Tibial nerve (tissue), 4 donors: ENCODE data around the gene ENOPH1. TPM values are rescaled to one million over a fixed set of nuclear protein-coding genes. Genes with fewer than 3 reads are reported as not detected.

ENCODE experiments used
- DNase-seq, 2 donors: peaks; one replicate each; pipeline ENCODE4 v3.0.0-alpha.2; 2019; ENCODE audit warnings: low spot score in 2 of 2
- H3K27ac ChIP-seq, 4 donors: fragments of 200-600 bp; sonication (generic) in 3 of 4; one replicate each; pipeline ENCODE4 v1.5.1; 2017 to 2019; ENCODE audit warnings: mild to moderate bottlenecking in 1 of 4
- H3K27me3 ChIP-seq, 2 donors: fragments of 200-600 bp; sonication (generic) in 1 of 2; one replicate each; pipeline versions ENCODE4 v1.5.1 to v1.6.0; 2017 to 2019
- H3K36me3 ChIP-seq, 3 donors: fragments of 200-600 bp; sonication (generic); one replicate each; pipeline ENCODE4 v1.5.1; 2018 to 2019
- H3K4me1 ChIP-seq, 4 donors: fragments of 200-600 bp; sonication (generic) in 3 of 4; one replicate each; pipeline ENCODE4 v1.5.1; 2017 to 2019
- H3K4me3 ChIP-seq, 4 donors: fragments of 200-600 bp; sonication (generic) in 3 of 4; one replicate each; pipeline ENCODE4 v1.5.1; 2017 to 2019; ENCODE audit warnings: mild to moderate bottlenecking in 1 of 4, moderate library complexity in 1 of 4
- H3K9me3 ChIP-seq, 4 donors: fragments of 200-600 bp; sonication (generic) in 3 of 4; one replicate each; pipeline ENCODE4 v1.5.1; 2017 to 2019
- EP300 ChIP-seq, 2 donors: sonication (generic); formaldehyde crosslinking; IDR thresholded peaks; one replicate each; pipeline ENCODE4 v1.6.1; 2017; ENCODE audit warnings: antibody characterized with exemption in 2 of 2, mild to moderate bottlenecking in 1 of 2
- POLR2A ChIP-seq, 2 donors: fragments of 450-650 bp; IDR thresholded peaks; one replicate each; pipeline ENCODE4 v1.6.1; 2017; ENCODE audit warnings: antibody characterized with exemption in 2 of 2, mild to moderate bottlenecking in 2 of 2, moderate library complexity in 2 of 2
- WGBS, 2 donors: methylation state at CpG; one replicate each; pipeline ENCODE4 v1.1.5; 2018; 5-methylcytosine and 5-hydroxymethylcytosine counted together
- total RNA-seq, 4 donors: library from RNA; depleted of rRNA; stranded (reverse); fragments of >200 nt; gene quantifications; one replicate each; pipeline ENCODE4 v1.1.0, GENCODE V29; 2016
- TF ChIP-seq, protein P1 (sequence below), 5 experiments: fragments of 200-600 bp in 3 of 5; fragments of 450-650 bp in 2 of 5; sonication (generic) in 3 of 5; IDR thresholded peaks; one replicate each; pipeline ENCODE4 v1.5.1; 2016 to 2019; ENCODE audit warnings: antibody characterized with exemption in 5 of 5, mild to moderate bottlenecking in 3 of 5, moderate library complexity in 2 of 5

The ENOPH1 gene
- total RNA-seq, 4 donors from 2014 or later, result 26.2 to 41.3 (median 30.7) TPM

DNA sequence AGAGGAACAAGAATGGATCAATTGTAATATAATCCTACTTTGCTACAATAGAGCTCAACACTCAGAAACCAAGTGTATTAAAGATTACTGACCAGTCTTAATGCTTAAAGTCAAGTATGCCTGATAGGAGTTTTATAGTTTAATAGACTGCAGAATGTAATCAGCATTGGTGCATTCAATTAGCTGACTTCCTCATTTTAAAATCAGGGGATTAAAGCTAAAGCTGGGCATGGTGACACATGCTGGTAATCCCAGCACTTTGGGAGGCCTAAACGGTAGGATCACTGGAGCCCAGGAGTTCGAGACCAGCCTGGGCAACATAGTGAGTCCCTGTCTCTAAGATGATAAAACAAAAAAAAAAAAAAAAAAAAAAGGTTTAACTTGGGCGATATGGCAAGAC, 10.9 kb upstream of the ENOPH1 start:
- no peak for TF ChIP-seq EP300 (IDR thresholded peaks at IDR 0.05)
- no peak for TF ChIP-seq POLR2A (IDR thresholded peaks at IDR 0.05)
- TF ChIP-seq, protein P1, sequence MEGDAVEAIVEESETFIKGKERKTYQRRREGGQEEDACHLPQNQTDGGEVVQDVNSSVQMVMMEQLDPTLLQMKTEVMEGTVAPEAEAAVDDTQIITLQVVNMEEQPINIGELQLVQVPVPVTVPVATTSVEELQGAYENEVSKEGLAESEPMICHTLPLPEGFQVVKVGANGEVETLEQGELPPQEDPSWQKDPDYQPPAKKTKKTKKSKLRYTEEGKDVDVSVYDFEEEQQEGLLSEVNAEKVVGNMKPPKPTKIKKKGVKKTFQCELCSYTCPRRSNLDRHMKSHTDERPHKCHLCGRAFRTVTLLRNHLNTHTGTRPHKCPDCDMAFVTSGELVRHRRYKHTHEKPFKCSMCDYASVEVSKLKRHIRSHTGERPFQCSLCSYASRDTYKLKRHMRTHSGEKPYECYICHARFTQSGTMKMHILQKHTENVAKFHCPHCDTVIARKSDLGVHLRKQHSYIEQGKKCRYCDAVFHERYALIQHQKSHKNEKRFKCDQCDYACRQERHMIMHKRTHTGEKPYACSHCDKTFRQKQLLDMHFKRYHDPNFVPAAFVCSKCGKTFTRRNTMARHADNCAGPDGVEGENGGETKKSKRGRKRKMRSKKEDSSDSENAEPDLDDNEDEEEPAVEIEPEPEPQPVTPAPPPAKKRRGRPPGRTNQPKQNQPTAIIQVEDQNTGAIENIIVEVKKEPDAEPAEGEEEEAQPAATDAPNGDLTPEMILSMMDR (IDR thresholded peaks at IDR 0.05), result no peak
- 74 to 77% methylated on average over 3 of the region's 3 CpGs for WGBS, 2 donors
- no peak overlapping the region for H3K4me3 ChIP-seq
- H3K27me3 ChIP-seq, result no peaks in the 10 kb centered on the region
- no peak overlapping the region for H3K27ac ChIP-seq
- H3K36me3 ChIP-seq, result peaks cover 0 to 27% (median 0%) of the 10 kb centered on the region in 3 donors
- DNase-seq, result no peak
- H3K4me1 ChIP-seq, result no peaks in the 10 kb centered on the region
- H3K9me3 ChIP-seq, result no peaks in the 10 kb centered on the region

DNA sequence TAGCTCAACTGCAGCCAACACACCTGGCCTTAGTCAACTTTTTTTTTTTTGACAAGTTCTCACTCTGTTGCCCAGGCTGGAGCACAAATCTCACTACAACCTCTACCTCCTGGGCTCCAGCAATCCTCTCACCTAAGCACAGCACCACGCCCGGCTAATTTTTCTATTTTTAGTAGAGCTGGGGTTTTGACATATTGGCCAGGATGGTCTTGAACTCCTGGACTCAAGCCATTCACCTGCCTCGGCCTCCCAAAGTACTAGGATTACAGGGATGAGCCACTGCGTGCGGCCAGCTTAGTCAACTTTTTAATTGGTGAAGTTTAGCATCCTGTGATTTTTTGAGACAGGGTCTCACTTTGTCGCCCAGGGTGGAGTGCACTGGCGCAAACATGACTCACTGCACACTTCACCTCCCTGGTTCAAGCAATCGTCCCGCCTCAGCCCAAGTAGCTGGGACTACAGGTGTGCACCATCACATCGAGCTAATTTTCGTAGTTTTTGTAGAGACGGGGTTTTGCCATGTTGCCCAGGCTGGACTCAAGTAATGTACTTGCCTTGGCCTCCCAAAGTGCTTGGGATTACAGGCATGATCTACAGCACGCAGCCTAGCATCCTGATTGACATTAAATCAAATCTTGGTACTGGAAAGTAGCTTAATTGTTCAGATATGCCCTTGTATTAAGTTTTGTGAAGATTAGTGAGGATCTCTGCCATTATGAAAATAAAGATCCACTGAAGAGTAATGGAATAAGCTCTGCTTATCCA, 8.4 kb upstream of the ENOPH1 start:
- no peaks in the 10 kb centered on the region for H3K9me3 ChIP-seq
- TF ChIP-seq POLR2A (IDR thresholded peaks at IDR 0.05) (no peak), EP300 (IDR thresholded peaks at IDR 0.05) (no peak)
- TF ChIP-seq, protein P1 (IDR thresholded peaks at IDR 0.05), result no peak
- H3K27me3 ChIP-seq, result no peaks in the 10 kb centered on the region
- no peak overlapping the region for H3K27ac ChIP-seq
- H3K36me3 ChIP-seq, result peaks cover 2 to 48% (median 7%) of the 10 kb centered on the region in 3 donors
- no peak overlapping the region for H3K4me3 ChIP-seq
- 80 to 85% methylated on average over 13 of the region's 13 CpGs for WGBS, 2 donors
- DNase-seq, result no peak
- H3K4me1 ChIP-seq, result peaks cover 0 to 20% (median 11%) of the 10 kb centered on the region in 4 donors

DNA sequence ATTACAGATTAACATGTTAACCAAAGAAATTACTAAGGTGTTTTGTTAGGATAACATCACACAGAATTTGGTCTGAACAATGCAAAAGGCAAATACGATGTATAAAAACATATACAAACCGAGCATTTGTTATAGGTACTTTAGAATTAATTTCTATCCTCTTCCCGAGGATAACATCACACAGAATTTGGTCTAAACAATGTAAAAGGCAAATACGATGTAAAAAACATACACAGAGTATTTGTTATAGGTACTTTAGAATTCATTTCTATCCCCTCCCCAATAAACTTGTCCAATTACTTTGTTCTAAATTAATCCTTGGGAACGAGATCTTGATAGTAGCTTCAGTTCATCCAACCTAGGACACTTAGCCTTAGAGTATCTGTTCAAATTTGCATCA, 7.8 kb upstream of the ENOPH1 start:
- Histone ChIP-seq H3K27ac (no peak overlapping the region), H3K9me3 (no peaks in the 10 kb centered on the region), H3K36me3 (peaks cover 2 to 48% (median 7%) of the 10 kb centered on the region in 3 donors), H3K4me3 (no peak overlapping the region), H3K4me1 (peaks cover 0 to 27% (median 17%) of the 10 kb centered on the region in 4 donors), H3K27me3 (no peaks in the 10 kb centered on the region)
- DNase-seq, result no peak
- TF ChIP-seq, protein P1 (IDR thresholded peaks at IDR 0.05), result no peak
- TF ChIP-seq POLR2A (IDR thresholded peaks at IDR 0.05) (no peak), EP300 (IDR thresholded peaks at IDR 0.05) (no peak)
- WGBS, 2 donors, result 81% methylated on average over 5 of the region's 5 CpGs

DNA sequence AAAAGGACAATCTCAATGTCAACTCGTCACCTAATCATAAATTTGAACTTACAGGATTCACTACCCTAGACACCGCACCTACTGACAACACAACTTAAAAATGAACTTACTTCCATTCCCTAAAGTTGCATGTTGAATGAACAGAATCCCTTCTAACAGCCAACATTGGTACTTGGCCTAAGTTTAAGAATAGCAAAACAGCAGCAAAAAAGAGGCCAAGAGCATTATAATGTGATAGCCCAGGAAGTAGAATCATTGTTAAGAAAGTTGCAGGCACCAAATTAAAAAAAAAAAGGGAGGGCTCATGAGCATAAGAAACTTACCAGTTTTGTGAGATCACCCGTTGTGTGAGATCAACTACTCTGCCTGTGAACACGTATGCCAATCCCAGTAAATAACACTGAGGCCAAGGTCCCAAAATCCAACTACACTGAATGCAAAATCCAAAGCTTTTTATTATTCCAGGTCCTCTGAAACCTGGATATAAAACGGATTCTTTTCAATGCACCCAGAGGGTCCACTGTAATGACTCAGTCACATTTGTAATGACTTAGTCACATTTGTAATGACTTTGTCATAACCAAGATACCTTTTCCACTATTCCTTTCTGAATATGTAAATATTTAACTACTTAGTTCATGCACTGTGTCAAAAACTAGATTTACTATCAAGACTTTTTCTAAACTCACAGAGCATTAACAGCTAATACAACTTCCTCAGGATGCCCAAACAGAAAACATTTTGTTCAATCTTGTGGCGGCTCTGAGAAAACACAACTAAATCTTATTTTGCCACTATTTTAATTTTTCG, 6.9 kb upstream of the ENOPH1 start:
- Histone ChIP-seq H3K9me3 (no peaks in the 10 kb centered on the region), H3K27ac (no peak overlapping the region), H3K4me1 (peaks cover 0 to 35% (median 24%) of the 10 kb centered on the region in 4 donors), H3K36me3 (peaks cover 2 to 48% (median 7%) of the 10 kb centered on the region in 3 donors), H3K4me3 (no peak overlapping the region), H3K27me3 (no peaks in the 10 kb centered on the region)
- TF ChIP-seq EP300 (IDR thresholded peaks at IDR 0.05) (no peak), POLR2A (IDR thresholded peaks at IDR 0.05) (no peak)
- TF ChIP-seq, protein P1 (IDR thresholded peaks at IDR 0.05), result no peak
- DNase-seq, result no peak
- 74 to 81% methylated on average over 7 of the region's 7 CpGs for WGBS, 2 donors

DNA sequence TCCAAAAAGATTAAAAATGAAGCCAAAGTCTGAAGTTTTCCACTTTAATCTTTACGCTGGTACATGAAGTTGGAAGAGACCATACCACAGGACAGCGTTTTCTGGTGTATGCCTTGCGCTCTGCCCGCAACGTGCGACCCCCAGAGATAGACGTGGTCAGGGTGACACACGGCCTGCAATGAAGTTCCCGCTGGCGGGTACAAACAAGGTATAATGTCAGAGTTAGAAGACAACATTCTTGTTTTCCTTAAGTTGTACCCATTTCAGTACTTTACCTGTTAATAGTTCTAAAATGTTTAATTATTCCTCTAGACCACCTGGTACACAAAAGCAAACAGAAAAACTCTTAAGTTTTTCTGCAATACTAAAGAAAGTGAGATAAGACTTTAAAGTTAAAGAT, 4.9 kb upstream of the ENOPH1 start:
- Histone ChIP-seq H3K27me3 (no peaks in the 10 kb centered on the region), H3K36me3 (peaks cover 2 to 48% (median 7%) of the 10 kb centered on the region in 3 donors), H3K27ac (no peak overlapping the region), H3K4me3 (no peak overlapping the region), H3K9me3 (no peaks in the 10 kb centered on the region), H3K4me1 (peaks cover 0 to 35% (median 25%) of the 10 kb centered on the region in 4 donors)
- no peak for DNase-seq
- 85 to 89% methylated on average over 10 of the region's 10 CpGs for WGBS, 2 donors
- no peak for TF ChIP-seq POLR2A (IDR thresholded peaks at IDR 0.05)
- TF ChIP-seq, protein P1 (IDR thresholded peaks at IDR 0.05), result no peak
- TF ChIP-seq EP300 (IDR thresholded peaks at IDR 0.05), result no peak
